Loucy (cell line): Measurements from ENCODE around the gene TNS2.

Source experiments
- CTCF ChIP-seq: fragments of 200-600 bp; sonication (generic); conservative IDR thresholded peaks from 2 replicates; pipeline ENCODE4 v1.5.1; 2014; ENCODE audit warnings: mild to moderate bottlenecking, antibody characterized with exemption, low read length
- EZH2phosphoT487 ChIP-seq: fragments of 200-600 bp; IDR thresholded peaks from 2 replicates; pipeline ENCODE4 v1.6.1; 2018; ENCODE audit warnings: antibody characterized with exemption, mild to moderate bottlenecking, moderate library complexity, borderline replicate concordance

GRCh38 chr12:53031616-53032015 lies 18.2 kb upstream of the TNS2 start:
- peak; percentile 16; the same call in 1 of the 2 replicates for TF ChIP-seq CTCF
- TF ChIP-seq EZH2phosphoT487, result no peak
